NCI-H1694 (cell line): ENCODE data around the gene GJA5.

Experiments
- DNase-seq: peaks from one replicate; lab custom pipeline; 2025; lab: John Stamatoyannopoulos, UW

Gene GJA5

DNA sequence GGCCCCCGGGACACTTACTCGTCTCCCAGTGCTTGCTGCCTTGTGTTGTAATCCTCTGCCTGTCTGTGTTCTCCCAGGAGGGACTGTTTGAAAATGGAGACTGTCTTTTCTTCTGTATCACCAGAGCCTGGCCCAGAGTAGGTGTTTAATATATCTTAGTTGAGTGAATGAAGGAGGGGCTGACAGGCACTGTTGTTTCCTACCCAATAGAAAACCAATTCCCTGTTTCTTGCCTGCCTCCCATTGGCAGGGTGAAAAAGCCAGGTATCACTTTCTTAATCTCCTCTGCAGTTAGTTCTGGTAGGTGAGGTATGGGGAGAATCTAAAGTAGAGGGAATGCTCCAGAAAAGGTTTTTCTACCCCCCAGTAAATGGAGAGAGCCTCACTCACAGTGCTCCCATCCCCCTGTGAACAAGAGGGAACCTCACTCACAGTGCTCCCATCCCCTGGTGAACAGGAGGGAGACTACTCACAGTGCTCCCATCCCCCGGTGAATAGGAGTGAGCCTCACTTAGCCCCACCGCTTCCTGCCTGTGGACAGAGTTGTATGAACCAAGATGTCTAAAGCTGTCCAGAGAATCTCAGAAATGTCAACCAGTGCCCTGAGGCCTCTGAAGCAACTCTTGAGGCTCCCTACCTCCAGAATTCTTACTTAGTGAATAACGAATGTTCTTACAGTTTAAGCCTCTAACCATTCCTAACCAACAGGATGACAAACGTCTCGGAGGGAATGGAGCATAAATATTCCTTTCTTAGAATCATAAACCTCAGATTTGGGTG is at the start of gene GJA5:
TSS of gene GJA5 (minus strand) at position 122 of the 780 bp plus-strand sequence. CDS start 1,364 bp downstream, outside the sequence.
- no peak for DNase-seq

DNA sequence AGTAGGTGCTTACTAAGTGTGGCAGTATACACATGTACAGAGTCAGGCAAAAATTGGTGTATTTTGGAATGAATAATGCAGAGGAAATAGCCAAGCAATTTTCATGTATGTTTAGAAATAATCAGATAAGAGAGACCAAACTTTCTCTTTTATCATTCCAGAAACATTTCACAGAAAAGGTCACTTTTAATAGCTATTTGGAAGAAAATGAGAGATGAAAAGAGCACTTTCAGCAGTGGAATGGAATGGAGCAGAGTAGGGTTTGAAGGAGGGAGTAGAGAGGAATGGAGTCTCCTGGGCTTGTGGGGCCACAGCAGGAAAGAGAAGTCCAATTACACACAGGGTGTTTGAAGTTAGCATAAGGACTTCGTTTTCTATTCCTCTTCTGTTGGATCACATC is 48.8 kb upstream of the GJA5 start:
- no peak for DNase-seq

DNA sequence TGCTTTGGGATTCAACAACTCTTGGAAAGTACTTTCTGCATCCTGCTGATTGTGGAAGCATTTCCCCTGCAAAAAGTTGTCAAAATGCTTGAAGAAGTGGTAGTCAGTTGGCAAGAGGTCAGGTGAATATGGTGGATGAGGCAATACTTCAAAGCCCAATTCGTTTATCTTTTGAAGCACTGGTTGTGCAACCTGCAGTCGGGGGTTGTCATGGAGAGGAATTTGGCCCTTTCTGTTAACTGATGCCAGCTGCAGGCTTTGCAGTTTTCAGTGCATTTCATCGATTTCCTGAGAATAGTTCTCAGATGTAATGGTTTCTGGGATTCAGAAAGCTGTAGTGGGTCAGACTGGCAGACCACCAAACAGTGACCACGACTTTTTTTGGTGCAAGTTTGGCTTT is 47.6 kb upstream of the GJA5 start:
- DNase-seq = no peak

DNA sequence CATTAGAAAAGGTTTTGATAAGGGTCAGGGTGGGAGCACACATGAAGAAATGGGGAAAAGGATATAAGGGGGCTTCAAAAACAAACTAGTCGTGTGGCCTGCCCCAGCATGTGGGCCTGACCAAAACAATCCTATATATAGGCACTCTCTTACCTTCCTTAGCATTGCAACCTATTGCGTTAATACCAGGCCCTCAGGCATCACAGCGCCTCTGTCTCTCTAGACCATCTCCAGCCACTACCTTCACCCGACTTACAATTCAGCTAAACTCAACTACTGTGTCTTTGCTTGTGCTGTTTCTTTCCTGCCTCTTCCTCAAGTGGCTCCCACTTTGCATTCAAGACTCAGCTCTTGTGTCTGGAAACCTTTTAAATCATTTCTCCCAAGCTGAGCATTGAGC is 47.0 kb upstream of the GJA5 start:
- no peak for DNase-seq

DNA sequence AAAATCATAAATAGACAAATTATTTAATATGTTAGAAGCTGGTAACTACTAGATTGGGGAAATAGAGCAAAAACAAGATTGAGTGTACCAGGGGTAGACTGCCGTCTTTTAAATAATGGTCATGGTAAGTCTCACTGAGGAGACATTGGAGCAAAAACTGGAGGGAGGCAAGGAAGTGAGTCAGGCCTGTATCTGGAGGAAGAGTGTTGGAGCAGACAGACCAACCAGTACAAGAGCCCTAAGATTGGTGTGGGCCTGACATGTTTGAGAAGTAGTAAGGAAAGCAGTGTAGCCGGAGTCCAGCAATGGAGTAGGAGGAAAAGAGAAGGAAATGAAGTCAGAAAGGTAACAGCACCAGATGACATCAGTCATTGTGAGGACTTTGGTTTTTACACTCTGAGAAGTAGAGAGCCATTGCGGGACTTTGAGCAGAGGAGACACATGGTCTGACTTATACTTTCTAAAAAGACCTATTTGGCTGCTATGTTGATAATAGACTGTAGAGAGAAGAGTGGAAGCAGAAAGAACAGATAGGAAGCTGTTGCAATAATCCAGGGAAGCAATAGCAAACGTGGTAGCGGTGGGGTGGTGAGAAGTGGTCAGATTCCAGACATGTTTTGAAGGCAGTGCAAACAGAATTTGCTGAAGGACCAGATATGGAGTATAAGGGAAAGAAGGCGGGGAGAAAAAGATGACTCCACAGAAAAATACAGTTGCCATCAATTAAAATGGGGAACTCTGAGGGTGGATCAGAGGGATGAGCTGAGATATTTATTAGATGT is 44.7 kb upstream of the GJA5 start:
- DNase-seq = no peak

DNA sequence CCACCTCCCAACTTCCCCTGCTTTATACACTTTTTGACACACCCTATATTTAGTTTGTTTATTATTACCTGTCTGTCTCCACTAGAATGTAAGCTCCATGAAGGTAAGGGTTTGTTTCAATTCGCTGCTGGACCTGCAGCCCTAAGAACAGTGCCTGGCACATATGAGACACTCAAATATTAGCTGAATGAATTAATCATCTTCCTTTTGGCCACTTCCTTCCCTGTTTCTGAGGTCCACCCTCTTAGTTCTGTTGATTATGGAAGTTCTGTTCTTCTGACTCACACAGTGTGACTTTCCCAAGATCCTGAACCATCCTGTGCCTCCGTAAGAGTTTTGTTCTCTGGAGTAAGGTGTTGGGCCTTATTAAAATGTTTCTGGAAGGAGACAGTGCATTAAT is 40.4 kb upstream of the GJA5 start:
- no peak for DNase-seq

DNA sequence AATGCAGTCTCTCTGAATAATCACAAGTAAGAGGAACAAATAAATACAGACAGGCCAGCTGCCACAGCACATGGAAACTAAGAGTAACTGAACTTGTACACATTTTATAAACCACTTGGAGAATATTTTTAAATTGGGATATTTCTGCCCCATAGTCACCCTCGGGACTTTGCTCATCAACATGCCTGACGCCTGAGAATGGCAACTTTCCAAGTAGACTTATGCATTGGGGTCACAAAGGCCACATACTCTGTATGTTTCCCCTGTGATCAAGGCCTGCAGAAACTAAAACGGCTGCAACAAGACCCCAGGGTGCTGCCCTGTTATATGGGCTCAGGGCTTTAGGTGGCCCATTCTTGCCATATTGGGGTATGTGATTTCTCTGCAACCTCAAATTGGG is 38.3 kb upstream of the GJA5 start:
- no peak for DNase-seq

DNA sequence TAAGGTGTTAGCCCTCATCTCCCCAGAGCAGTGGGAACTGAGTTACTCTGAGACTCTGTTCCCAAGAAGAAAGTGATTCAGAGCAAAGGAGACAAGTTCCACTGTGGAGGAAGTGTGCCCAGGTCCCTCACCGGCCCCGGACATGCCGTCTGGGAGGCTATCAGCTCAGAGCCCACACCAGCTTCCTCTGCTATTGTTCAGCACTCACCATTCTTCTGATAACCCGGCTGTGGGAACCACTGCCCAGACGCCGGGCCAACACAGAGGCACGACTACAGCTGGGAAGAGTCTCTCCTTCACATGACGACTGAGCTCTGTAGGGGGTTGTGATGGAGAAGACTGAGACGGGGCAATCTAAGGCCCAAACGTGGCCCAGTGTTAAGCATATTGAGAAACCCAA is 34.2 kb upstream of the GJA5 start:
- DNase-seq = no peak

DNA sequence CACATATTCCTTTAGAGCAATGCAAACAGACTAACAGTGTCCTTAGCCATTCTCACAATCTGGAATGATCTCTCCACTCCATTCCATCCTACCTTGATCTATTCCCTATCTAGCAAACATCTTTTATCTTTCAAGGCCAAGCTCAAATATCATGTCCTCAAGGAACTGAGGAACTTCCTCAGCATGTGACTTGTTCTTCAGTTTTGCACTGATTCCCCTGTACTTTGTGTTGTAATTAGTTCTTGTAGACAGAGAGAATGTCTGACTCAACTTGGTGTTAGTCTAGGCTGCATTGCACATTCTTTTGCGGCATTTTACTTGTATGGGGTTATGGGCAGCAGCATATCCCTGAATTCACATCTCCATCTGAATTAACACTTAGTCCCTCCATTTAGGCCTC is 31.5 kb upstream of the GJA5 start:
- no peak for DNase-seq

DNA sequence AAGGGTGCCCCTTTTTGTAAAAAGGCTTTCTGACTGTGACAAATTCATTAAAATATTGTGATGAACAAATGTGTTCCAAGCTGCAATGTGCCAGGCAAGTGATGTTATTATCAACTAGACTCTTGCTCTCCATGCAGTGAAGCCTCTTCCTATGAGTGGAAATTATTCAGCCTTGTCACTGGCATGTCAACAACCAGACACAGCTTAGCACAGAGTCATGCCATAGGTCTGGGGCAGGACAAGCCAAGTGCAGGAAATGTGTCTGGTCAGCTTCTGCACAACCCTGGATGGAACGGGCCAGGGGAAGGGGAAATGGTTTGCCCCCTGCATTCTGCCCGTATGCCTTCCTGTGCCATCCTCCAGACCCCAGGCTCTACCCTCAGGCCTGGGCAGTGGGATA is 27.4 kb upstream of the GJA5 start:
- no peak for DNase-seq

DNA sequence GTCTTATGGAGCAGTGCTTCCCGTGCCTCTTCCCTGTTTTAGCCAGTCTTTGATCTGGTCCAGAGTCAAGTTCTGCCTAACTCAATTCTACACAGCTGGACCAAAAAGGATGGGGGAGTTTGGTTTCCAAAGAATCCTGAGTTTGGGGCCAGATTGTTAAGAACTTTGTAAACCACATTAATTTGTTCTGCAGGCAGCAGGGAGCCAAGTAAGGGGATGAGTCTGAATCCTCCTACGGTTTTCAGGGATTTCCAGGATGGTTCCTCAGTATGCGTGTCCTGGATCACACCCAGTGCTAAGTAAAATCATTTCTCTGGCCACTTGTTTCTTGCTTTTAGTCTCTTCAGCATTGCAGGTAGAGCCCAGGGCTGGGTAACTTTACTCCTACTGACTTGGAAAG is 26.1 kb upstream of the GJA5 start:
- no peak for DNase-seq

DNA sequence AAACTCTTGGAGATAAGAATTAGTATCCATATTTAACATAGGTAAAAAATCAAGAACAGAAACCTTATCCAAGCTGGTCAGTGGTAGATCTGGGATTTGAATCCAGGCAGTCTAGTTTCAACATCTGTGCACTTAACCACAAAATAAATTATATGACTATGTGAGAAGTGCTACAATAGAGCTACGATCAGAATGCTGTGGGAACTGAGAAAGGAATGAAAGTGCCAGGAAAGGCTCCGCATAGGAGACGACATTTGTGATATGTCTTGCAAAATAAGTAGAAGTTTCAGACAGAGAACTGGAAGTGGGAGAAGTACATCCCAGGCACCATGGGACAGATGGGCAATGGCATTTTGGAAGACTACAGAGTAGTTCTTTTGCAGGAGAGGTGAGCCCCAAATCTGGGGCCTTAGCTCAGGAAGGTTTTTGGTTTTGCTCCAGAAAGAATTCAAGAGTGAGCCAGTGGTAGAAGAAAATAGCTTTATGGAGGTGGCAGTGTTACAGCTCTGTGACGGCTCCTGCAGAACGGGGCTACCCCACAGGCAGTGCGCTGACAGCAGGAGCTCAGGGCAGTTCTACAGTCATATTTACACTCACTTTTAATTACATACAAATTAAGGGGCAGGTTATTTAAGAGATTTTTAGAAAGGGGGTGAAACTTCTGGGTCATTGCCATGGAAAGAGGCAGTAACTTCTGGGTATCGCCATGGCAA is 25.5 kb upstream of the GJA5 start:
- DNase-seq = no peak

DNA sequence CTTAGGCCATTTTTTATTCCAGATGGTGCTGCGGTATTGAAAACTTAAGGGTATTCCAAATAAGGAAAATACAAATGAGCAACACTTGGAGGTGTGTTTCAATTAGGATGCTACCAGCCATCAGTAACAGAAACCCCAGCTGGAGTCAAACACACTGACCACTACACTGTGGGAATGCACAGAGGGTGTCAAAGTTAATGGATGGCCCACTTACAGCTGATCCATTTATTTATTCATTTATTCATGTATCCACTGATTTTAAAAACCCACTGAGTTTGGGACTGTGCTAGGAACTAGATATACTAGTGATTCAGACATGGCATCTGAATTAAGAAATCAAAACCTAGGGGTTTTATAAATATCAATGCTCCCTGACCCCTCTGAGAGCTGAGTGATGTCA is 24.5 kb upstream of the GJA5 start:
- DNase-seq = no peak

DNA sequence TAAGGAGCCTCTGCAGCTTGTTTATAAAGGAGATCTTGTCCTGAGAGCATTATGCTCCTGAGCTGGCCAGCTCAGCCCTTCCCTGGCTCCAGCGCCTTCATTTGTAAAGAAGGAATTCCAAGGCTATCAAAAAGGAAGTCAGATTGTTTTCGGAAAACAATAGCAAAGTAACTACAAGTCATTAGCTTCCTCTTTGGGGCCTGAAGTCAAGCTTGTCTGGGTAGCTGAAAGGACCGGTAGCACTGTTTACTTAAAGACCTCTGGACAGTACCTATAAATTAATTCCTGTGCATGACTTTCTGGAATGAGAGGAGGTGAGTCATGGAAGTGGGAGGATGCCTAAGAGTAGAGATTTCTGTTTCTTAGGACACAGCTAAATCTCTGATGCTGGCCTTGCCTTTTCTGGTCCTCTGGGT is 20.7 kb upstream of the GJA5 start:
- DNase-seq = no peak

DNA sequence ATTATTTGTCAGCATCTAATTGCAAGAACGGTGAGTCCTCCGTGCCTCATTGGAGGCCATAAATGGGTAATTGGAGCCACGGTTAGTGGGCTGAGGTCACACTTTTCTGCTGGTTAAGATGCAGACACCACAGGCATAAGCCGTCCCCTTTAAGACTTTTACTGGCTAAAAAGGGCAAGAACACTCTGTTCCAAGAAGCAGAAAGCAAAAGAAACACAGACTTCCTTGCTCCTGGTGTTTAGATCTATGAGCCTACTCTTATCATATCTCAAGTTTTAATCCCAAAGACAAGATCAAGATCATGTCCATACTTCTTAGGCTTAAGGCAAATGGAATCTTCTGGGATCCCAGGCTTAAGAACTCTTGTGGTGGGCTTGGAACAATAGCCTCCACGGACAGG is 17.3 kb upstream of the GJA5 start:
- no peak for DNase-seq

DNA sequence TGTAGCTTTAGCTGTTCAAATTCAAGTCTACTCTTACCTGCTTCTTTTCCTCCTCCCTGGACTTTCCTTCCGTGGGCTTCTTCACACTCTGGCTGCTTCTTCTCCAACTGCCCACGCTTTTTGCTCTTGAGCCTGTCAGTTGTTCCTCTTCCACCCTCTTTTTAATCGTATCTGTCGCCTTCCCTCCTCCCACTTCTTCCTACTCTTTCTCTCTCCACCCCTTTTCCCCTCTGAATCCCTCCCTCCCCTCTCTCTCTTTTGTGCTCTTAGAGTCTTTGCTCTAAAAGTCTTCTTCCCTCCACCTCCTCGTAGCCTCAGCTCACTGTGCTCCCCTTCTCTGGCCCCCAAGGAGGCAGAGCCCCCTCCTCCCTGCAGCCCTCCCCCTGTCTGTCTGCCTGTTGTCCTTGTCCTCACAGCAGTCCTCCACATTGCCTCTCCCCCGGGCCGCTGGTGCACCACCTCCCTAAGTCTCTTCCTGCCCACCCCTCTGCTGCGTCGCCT is 12.9 kb upstream of the GJA5 start:
- no peak for DNase-seq

DNA sequence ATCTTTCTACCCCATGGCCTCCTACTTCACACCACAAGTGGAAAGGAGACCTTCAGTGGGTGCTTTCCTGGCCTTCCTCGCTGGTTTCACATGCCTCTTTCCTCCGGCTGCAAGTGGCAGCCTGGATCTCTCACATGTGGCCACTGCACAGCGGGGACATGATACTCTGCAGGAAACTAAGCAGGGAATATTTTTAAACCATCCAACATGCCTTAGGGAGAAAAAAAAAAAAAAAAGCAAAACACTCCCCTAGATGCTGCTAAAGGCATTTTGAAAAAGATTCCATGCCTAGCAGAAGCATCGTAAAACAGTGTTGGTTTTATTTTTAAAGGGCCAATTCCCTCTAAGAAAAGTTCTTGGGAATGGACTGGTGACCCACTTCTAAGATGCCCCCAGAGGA is 12.2 kb upstream of the GJA5 start:
- no peak for DNase-seq

DNA sequence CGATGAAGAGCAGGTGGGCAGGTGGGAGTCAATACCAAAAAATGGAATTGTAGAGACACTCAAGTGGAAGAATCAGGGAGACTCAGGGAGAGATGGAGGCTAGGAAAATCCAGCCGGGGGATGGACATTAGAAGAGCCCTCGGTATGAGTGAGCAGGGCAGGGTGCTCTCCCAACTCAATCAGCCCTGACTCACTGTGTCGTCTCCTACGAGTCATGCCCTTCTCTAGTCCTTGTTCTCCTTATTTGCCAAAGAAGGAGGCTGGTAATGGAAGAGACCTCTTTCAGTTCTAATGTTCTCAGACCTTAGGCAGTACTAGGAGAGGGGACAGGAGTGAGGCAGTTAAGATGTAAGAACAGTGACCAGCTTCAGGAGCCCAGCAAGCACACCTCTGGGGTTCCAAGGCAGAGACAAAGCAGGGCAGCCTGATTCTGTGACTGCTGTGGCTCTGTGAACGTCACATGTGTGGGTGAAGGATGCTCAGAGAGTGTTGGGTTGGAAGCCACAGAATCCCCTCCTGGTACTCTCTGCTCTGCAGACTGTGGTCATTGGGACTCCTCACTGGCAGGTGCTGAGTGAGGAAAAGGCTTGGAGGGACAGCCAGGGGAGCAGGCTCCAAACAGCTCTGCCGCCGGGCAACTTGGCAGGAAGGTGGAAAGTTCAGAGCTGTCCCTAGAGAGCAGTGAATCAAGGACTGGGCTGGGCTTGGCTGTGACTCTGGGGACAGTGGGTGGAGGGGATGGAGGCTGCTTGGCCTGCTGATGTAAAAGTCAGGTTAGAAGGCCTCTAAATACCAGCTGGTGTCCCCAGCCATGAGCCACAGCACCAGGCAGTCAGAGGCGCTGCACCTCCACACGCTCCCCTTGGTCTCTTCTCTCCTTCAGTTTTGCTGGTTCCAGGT is 11.1 kb upstream of the GJA5 start:
- no peak for DNase-seq

DNA sequence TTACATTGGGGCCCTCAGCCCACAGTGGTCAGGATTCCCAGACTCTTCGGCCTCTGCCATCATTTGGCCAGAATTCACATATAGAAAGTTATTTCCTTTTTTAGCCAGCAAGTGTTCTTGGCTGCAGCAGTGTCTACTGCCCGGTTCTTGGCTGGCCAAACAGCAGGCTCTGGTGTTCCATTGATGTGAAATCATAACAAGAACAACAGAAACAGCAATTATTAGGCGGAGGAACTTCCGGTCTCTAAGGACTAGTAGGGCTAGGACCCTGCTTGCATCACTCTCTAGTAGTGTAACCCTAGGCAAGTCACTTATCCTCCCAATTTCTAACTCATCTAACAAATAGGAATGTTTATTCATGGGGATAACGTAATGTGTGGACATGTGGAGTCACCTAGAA is 8.7 kb upstream of the GJA5 start:
- no peak for DNase-seq

DNA sequence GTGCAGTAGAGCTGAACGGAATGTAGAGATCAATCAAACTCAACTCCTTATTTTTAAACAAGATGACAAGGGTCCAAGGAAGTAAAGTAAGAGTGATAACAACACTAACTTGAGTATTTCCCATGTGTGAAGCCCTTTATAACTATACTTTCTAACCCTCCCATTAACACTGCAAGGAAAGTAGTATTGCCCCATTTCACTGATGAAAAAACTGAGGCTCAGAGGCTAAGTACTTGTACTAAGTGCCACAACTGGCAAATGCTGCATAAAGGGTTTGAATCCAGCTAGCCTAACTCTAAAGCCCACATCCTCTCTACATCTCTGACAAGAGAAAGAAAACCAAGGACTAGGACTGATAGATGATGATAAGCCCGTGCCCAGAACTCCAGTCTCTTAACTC is 8.2 kb upstream of the GJA5 start:
- no peak for DNase-seq

DNA sequence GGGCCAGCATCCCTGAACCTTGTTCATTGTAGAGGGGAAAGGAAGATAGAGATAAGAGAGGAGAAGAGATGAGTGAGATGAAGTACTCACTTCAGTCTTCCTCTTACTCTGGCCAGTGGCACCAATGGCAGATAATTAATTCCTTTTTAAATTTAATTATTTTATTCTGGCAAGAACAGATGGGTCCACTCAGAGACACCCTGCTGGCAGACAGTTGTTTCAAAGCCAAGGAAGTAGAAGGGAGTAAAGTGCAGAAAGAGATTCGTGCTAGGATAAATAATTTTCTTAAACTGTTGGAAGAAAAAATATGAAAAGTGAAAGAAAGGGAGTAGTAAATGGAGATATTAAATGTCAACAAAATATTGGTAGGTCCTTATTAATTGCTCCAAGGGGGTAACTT is 7.7 kb upstream of the GJA5 start:
- DNase-seq = no peak
